ENCODE data around the gene AUH.

Gene AUH

DNA sequence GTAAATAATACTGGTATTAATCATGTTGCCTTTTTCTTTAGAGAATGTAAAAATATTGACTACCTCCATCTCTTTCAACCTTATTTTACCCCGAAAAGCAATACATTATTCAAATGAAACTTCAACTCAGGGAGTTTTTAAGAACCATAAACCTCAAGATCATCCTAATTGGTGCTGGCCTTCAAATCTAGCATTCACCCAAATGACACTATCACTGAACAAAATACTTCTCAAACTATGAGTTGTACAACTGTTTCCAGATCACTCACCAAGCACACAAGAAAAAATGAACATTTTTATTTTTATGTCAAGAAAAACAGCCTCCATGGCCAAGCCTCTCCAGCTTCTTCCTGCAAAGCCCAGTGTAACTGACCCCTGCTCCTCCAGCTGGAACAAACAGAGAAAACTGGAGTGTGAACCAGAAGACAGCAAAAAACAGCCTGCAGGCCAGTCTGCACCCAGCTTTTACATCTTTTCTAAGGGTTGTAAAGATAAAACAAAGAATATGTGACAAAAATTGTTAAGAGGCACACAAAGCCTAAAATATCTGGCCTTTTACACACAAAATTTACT, 21.2 kb downstream of the AUH start:
- no peak for DNase-seq (ENCODE audit: low read depth)
- H3K4me3 ChIP-seq (ENCODE audit: low read depth, low read length) = no peak overlapping the region
- TF ChIP-seq, protein P1, sequence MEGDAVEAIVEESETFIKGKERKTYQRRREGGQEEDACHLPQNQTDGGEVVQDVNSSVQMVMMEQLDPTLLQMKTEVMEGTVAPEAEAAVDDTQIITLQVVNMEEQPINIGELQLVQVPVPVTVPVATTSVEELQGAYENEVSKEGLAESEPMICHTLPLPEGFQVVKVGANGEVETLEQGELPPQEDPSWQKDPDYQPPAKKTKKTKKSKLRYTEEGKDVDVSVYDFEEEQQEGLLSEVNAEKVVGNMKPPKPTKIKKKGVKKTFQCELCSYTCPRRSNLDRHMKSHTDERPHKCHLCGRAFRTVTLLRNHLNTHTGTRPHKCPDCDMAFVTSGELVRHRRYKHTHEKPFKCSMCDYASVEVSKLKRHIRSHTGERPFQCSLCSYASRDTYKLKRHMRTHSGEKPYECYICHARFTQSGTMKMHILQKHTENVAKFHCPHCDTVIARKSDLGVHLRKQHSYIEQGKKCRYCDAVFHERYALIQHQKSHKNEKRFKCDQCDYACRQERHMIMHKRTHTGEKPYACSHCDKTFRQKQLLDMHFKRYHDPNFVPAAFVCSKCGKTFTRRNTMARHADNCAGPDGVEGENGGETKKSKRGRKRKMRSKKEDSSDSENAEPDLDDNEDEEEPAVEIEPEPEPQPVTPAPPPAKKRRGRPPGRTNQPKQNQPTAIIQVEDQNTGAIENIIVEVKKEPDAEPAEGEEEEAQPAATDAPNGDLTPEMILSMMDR (IDR thresholded peaks at IDR 0.05; ENCODE audit: low read depth, low read length, missing control alignments) = no peak

DNA sequence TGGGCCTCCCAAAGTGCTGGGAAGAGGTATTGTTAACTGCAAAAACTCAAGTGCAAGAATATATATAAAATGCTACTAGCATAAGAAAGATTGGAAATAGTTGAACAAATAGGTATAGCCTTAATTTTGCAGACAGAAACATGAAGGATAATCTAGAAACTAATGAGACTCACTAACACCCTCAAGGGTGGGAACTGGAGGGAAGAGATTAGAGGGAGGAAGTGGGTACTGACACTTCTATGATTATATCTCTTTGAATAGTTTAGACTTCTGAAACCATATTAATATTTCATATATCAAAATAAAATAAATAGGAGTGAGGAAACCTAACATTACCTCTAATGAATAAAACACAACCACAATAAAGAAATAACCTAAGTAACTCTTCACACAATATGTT, 23.0 kb downstream of the AUH start:
- no peak for DNase-seq (ENCODE audit: low read depth)
- TF ChIP-seq, protein P1 (IDR thresholded peaks at IDR 0.05; ENCODE audit: low read depth, low read length, missing control alignments) = no peak
- H3K4me3 ChIP-seq (ENCODE audit: low read depth, low read length) = no peak overlapping the region

DNA sequence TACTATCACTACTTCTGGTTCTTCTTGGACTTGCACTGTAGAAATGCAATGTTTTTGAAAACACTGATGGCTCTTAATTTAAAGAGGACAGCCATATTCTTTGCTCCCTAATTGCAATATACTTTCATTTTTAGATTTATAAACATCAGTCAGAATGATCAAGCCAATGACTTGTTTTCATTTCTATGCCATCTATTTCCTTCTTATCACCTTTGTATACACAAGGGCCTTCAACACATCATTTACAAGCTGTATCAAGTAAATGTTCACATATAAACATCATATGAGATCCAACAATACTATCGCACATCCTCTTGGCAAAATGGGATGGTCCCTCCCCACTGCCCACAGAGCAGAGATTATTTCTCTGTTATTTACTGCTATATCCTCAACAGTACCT, 24.9 kb downstream of the AUH start:
- TF ChIP-seq, protein P1 (IDR thresholded peaks at IDR 0.05; ENCODE audit: low read depth, low read length, missing control alignments) = no peak
- no peak for DNase-seq (ENCODE audit: low read depth)
- H3K4me3 ChIP-seq (ENCODE audit: low read depth, low read length) = no peak overlapping the region

DNA sequence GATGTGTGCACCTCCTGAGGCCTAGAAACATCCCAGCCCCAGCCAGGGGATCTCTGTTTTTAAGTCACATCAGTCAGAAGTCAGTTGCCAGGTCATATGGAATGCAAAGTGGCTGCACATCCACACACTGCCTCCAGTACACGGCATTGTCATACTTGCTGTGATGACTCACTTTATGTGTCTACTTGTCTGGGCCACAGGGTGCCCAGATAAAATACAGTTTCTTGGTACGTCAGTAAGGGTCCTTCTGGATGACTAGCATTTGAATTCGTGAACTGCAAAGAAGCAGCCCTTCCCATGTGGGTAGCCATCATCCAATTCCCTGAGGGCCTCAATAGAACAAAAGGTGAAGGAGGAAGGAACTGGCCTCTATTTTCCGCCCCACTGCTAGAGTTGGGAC, 27.7 kb downstream of the AUH start:
- no peak for DNase-seq (ENCODE audit: low read depth)
- TF ChIP-seq, protein P1 (IDR thresholded peaks at IDR 0.05; ENCODE audit: low read depth, low read length, missing control alignments) = no peak
- H3K4me3 ChIP-seq (ENCODE audit: low read depth, low read length) = no peak overlapping the region

DNA sequence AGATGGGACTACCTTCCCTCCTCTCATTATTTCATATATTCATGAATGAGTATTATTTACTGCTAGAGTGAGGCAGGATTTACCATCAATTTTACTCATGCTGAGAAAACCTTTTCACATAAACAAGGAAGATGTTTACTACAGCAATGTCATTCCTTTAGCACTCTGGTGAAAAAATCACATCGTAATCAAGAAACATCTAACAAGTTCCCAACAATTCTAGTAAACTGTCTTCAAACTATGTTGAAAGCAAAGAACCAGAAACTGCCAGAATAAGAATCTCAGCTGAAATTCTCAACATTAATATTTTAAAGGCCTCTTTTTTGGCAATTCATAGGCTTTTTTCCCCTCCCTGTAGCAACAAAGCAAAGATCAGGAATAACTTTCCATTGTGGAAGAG, 28.2 kb downstream of the AUH start:
- TF ChIP-seq, protein P1 (IDR thresholded peaks at IDR 0.05; ENCODE audit: low read depth, low read length, missing control alignments) = no peak
- DNase-seq (ENCODE audit: low read depth) = no peak
- no peak overlapping the region for H3K4me3 ChIP-seq (ENCODE audit: low read depth, low read length)

DNA sequence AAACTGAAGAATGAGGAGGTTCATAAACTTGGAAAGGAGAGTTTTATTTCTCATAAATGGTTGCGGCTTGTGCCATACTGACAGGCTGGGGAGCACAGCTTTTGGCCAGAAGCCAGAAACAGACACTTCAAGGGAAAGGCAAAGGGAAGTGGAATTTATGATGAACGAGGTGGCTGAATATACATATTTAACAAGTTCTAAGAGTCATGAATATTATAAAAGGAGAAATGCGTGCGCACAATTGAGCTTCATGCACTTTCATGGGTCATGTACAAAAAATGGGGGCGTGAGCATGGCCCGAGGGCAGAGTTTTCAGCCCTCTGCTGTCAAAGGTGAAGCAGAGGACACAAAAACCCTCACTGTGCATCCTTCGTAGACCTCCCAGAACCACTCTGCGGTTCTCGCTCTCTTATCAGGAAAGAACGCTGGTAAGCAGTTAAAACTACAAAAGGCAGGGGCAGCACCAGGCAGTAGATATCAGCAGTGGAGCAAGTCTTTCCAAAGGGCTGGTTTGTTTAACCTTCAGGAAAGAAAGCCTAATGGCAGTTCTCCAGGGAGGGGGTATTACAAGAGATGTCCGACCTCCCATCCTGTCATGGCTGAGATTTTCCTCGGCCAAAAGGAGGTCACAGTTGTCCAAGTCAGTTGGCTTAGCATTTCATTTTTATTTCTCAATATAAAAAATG, 29.0 kb downstream of the AUH start:
- TF ChIP-seq, protein P1 (IDR thresholded peaks at IDR 0.05; ENCODE audit: low read depth, low read length, missing control alignments) = no peak
- H3K4me3 ChIP-seq (ENCODE audit: low read depth, low read length) = no peak overlapping the region
- DNase-seq (ENCODE audit: low read depth) = no peak

DNA sequence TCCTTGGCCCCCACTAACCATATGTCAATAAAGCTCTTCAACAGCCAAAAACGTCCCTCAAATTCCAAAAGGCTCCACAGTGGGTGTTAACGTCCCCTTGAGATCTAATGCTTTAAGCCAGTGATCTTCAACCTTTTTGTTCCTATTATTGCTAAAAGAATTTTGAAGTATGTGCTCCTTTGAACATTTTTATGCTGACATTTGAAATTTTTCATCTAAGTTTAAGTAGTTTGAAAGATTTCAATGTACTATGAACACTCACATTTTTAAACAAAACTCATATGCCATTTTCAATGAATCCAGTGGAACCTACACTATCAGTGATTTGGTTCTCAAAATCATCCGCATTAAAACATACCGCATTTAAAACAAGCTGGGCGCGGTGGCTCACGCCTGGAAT, 29.9 kb downstream of the AUH start:
- DNase-seq (ENCODE audit: low read depth) = no peak
- TF ChIP-seq, protein P1 (IDR thresholded peaks at IDR 0.05; ENCODE audit: low read depth, low read length, missing control alignments) = no peak
- no peak overlapping the region for H3K4me3 ChIP-seq (ENCODE audit: low read depth, low read length)

Data from GM12864 (cell line).